Retinal pigment epithelial cell (primary cell): ENCODE measurements around the gene ADAT1.

Experiments
- DNase-seq: peaks from one replicate; pipeline ENCODE4 v3.0.0-alpha.2; 2010; ENCODE audit warnings: low read depth
- H3K4me3 ChIP-seq: 2 replicates; pipeline ENCODE4 v1.5.1; 2011; ENCODE audit warnings: mild to moderate bottlenecking, low read length, control low read depth, moderate library complexity
- TF ChIP-seq, protein P1 (sequence below): conservative IDR thresholded peaks from 2 replicates; pipeline ENCODE4 v1.5.1; 2011; ENCODE audit warnings: low read depth, low read length, control low read depth, inconsistent platforms

ADAT1 gene

DNA sequence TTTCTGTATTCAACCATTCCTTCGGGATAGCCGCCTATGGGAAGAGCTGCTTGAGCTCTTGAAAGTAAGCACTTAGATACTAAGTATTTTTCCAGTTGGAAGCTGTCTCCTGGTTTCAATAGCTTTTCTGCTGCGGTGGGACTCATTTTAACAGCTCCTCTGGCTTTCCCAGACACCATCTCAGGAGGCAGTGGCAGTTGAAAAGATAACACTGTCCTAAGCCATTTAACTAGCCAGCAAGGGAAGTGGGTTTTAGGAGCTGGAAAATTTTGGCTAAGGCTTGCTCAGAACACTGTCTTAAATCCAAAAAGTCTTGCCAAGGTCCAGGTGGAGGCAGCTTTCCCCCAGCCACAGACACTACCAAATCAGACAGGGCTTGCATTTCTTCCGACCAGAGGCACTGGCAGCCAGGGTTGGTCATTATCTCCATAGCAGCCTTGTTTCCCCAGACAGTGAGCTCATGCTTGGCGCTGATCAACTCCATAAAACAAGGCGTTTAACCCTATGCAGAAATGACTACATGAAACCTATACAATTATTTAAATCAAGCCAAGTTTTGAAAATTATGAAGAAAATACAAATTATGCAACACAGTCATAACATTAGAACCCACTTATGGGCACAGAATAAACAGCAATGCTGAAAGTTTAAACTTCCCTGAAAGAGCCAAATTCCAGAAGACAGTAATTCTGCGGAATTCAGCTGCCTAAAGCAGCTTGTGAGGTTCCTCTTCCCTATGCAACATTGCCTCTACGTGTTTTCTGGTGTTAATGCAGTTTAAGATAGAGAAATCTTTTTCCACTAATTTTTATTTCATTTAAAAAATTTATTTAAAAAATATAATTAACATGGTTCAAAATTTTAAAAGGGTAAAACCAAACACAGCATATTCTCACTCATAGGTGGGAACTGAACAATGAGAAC lies 31.9 kb downstream of the ADAT1 start:
- TF ChIP-seq, protein P1, sequence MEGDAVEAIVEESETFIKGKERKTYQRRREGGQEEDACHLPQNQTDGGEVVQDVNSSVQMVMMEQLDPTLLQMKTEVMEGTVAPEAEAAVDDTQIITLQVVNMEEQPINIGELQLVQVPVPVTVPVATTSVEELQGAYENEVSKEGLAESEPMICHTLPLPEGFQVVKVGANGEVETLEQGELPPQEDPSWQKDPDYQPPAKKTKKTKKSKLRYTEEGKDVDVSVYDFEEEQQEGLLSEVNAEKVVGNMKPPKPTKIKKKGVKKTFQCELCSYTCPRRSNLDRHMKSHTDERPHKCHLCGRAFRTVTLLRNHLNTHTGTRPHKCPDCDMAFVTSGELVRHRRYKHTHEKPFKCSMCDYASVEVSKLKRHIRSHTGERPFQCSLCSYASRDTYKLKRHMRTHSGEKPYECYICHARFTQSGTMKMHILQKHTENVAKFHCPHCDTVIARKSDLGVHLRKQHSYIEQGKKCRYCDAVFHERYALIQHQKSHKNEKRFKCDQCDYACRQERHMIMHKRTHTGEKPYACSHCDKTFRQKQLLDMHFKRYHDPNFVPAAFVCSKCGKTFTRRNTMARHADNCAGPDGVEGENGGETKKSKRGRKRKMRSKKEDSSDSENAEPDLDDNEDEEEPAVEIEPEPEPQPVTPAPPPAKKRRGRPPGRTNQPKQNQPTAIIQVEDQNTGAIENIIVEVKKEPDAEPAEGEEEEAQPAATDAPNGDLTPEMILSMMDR: peak; percentile 31
- peak; percentile 32 for DNase-seq
- no peak overlapping the region for H3K4me3 ChIP-seq

DNA sequence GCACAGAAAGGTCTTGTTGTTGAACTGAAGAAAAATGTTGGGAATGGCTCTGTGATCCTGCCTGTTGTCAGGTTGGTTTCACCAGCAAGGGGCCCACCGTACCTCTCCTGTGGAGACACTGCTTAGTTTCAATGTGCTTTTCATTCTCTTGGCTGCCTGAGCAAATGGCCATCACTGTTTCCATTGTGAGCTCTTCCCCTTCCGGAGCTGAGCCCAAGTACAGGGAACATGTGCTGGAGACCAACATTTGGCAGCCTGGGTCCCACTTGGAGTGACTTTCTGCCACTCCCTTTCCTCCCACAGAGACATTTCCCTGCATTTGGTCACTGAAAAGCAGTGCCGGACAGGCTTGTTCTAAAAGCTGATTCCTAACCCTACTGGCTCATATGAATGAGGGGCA lies 33.8 kb downstream of the ADAT1 start:
- TF ChIP-seq, protein P1: no peak
- DNase-seq: no peak
- H3K4me3 ChIP-seq: no peak overlapping the region

DNA sequence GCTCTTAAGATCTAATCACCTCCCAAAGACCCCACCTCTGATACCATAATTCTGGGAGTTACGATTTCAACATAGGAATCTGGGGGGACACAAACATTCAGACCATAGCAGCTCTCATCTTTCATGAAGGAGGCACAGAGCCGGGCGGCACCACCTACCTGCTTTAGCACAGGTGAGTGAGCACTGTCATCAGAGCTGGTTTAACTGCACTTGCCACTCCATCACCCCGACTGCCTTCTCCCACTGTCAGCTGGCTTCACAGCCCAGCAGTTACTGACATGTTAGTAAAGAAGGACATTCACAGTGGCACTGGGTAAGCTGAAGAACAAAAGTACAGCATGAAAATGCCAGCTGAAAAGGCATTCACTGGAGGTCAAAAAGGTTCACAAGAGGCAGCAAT lies 34.4 kb downstream of the ADAT1 start:
- no peak for DNase-seq
- no peak overlapping the region for H3K4me3 ChIP-seq
- TF ChIP-seq, protein P1: no peak

DNA sequence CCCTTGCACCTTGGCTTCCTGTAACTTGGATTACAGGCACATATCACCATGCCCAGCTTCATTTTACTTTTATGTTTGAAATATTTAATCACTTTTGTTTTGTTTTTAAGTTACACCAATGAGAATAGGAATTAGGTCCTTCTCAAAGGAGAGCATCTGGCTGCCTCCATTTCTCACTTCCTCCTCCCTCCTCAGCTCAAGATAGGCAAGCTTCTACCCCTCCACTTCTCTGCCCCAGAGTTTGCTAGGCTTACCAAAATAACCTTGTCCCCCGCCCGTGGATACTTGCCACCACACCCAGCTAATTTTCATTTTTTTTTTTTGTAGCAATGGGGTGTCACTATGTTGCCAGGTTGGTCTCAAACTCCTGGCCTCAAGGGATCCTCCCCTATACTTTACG lies 39.0 kb downstream of the ADAT1 start:
- TF ChIP-seq, protein P1: no peak
- no peak overlapping the region for H3K4me3 ChIP-seq
- DNase-seq: no peak

DNA sequence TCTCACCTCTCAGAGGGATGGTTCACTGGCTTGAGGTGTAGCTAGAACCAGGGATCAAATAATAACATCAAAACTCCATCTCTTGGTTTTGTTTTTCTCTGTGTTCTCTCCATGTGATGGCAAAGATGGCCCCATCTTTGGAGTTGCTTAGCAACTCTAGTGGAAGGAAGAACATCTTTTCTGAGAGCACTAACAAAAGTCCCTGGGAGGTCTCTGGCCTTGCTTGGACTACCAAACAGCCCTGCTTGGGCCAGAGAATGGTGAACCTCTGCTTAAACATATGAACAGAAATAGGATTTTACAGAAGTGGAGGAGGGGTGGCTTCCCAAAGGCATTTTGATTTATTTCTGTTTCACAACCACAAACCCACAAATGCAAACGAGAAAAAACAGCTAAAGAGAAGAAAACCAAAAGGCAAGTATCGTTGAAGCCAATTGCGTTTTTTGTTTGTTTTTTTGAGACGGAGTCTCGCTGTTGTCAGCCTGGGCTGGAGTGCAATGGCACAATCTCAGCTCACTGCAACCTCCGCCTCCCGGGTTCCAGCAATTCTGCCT lies 43.7 kb downstream of the ADAT1 start:
- no peak overlapping the region for H3K4me3 ChIP-seq
- TF ChIP-seq, protein P1: no peak
- DNase-seq: no peak

DNA sequence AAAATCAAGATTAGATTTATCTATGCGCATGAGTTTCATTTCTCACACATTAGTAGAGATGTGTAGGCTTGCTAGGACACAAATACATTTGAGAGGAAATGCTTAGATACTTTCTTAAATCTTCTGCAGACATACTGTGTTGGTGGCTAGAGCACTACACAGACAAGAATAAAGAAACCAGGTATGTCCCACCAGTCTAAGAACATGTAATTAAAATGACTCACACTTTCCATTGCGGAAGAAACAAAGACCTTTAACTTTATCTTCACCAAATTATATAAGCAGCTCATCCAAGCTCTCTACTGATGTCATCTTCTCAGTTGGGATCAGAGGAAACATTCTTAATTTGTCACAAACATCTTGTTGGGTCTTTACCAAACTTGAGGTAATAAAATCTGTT lies 44.4 kb downstream of the ADAT1 start:
- TF ChIP-seq, protein P1: no peak
- H3K4me3 ChIP-seq: no peak overlapping the region
- no peak for DNase-seq

DNA sequence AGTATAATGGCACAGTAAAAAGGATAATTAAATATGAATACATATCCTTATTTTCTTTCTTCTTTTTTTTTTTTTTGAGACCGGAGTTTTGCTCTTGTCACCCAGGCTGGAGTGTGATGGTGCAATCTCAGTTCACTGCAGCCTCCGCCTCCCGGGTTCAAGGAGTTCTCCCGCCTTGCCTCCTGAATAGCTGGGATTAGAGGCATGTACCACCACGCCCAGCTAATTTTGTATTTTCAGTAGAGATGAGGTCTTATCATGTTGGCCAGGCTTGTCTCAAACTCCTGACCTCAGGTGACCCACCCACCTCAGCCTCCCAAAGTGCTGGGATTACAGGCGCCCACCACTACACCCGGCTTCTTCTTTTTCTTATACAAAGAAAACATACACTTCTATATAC lies 44.9 kb downstream of the ADAT1 start:
- no peak for DNase-seq
- H3K4me3 ChIP-seq: no peak overlapping the region
- TF ChIP-seq, protein P1: no peak
